WTC11 (cell line): ENCODE results near the gene S1PR1. TPM values are rescaled to one million over a fixed set of nuclear protein-coding genes. Genes with fewer than 3 reads are reported as not detected.

ENCODE experiments used
- ATAC-seq: fragments of 200-7000 bp; cut with Tn5 transposase; 2 replicates; pipeline ENCODE4 v1.10.0; 2021; ENCODE audit warnings: mild to moderate bottlenecking, moderate library complexity
- CTCF ChIA-PET: fragments of 300-600 bp; sonication (Branson Sonifier 250); formaldehyde crosslinking; loops from one replicate; lab custom pipeline; 2021; ENCODE audit warnings: antibody characterized with exemption; lab: Charles Lee
- POLR2A ChIA-PET: fragments of 350-600 bp; sonication (Branson Sonifier 250); formaldehyde crosslinking; loops from one replicate; lab custom pipeline; 2021; ENCODE audit warnings: antibody characterized with exemption; lab: Charles Lee
- DNase-seq: peaks from one replicate; pipeline ENCODE4 v3.0.0; 2021; ENCODE audit warnings: low spot score
- H3K27ac Mint-ChIP-seq: 2 replicates; pipeline ENCODE4 v1.8.0; 2021; ENCODE audit warnings: mixed read lengths
- H3K27me3 Mint-ChIP-seq: 2 replicates; pipeline ENCODE4 v1.8.0; 2021; ENCODE audit warnings: low read depth, mild to moderate bottlenecking, moderate library complexity, mixed read lengths
- H3K36me3 Mint-ChIP-seq: 2 replicates; pipeline ENCODE4 v1.8.0; 2021; ENCODE audit warnings: mixed read lengths
- H3K4me1 Mint-ChIP-seq: 2 replicates; pipeline ENCODE4 v1.8.0; 2022; ENCODE audit warnings: mixed read lengths
- H3K4me3 Mint-ChIP-seq: 2 replicates; pipeline ENCODE4 v1.8.0; 2021; ENCODE audit warnings: mild to moderate bottlenecking, moderate library complexity, mixed read lengths
- H3K9me3 Mint-ChIP-seq: 2 replicates; pipeline ENCODE4 v1.8.0; 2021; ENCODE audit warnings: mixed read lengths
- ATF1 ChIP-seq: sonication (generic); formaldehyde crosslinking; IDR thresholded peaks from 2 replicates; pipeline ENCODE4 v1.8.1; 2023; ENCODE audit warnings: mild to moderate bottlenecking, moderate library complexity, missing genetic modification reagents
- ELF4 ChIP-seq: sonication (generic); formaldehyde crosslinking; IDR thresholded peaks from 2 replicates; pipeline ENCODE4 v1.8.1; 2022; ENCODE audit warnings: low read depth, mild to moderate bottlenecking, moderate library complexity, missing genetic modification reagents
- EMX1 ChIP-seq: fragments of 250-450 bp; sonication (Bioruptor Pico); IDR thresholded peaks from 2 replicates; pipeline ENCODE4 v1.8.0; 2021; ENCODE audit warnings: mild to moderate bottlenecking
- FOXP1 ChIP-seq: sonication (generic); formaldehyde crosslinking; IDR thresholded peaks from 2 replicates; pipeline ENCODE4 v1.8.0; 2022; ENCODE audit warnings: missing genetic modification reagents, mild to moderate bottlenecking, moderate library complexity, borderline replicate concordance
- GRHL2 ChIP-seq: fragments of 250-450 bp; sonication (Bioruptor Pico); IDR thresholded peaks from 2 replicates; pipeline ENCODE4 v1.8.0; 2022; ENCODE audit warnings: mild to moderate bottlenecking, moderate library complexity; ENCODE audit not compliant: insufficient replicate concordance, severe bottlenecking
- JAZF1 ChIP-seq: fragments of 250-450 bp; sonication (Bioruptor Pico); IDR thresholded peaks from 2 replicates; pipeline ENCODE4 v1.9.0; 2021; ENCODE audit warnings: moderate library complexity, mild to moderate bottlenecking, inconsistent platforms
- NFE2L1 ChIP-seq: sonication (generic); formaldehyde crosslinking; IDR thresholded peaks from 2 replicates; pipeline ENCODE4 v1.8.1; 2023; ENCODE audit warnings: missing genetic modification reagents
- NR2C2 ChIP-seq: sonication (generic); formaldehyde crosslinking; IDR thresholded peaks from 2 replicates; pipeline ENCODE4 v1.8.0; 2022; ENCODE audit warnings: mild to moderate bottlenecking, missing genetic modification reagents
- PRRX2 ChIP-seq: fragments of 250-450 bp; sonication (Bioruptor Pico); IDR thresholded peaks from 2 replicates; pipeline ENCODE4 v1.8.0; 2021; ENCODE audit warnings: mild to moderate bottlenecking
- TEAD1 ChIP-seq: sonication (generic); formaldehyde crosslinking; IDR thresholded peaks from 2 replicates; pipeline ENCODE4 v1.8.0; 2022; ENCODE audit warnings: mild to moderate bottlenecking, missing genetic modification reagents
- ZBTB21 ChIP-seq: sonication (generic); formaldehyde crosslinking; IDR thresholded peaks from 2 replicates; pipeline ENCODE4 v1.8.1; 2023; ENCODE audit warnings: mild to moderate bottlenecking, missing genetic modification reagents, borderline replicate concordance
- ZNF263 ChIP-seq: sonication (generic); formaldehyde crosslinking; IDR thresholded peaks from 2 replicates; pipeline ENCODE4 v1.8.1; 2022; ENCODE audit warnings: low read depth, mild to moderate bottlenecking, moderate library complexity, missing genetic modification reagents
- total RNA-seq: library from RNA; stranded (reverse); gene quantifications from 3 replicates; pipeline ENCODE4 v1.2.3, GENCODE V29; 2021
- TF ChIP-seq, protein P1 (sequence below): sonication (generic); formaldehyde crosslinking; IDR thresholded peaks from 2 replicates; pipeline ENCODE4 v1.8.1; 2022; ENCODE audit warnings: low read depth, mild to moderate bottlenecking, moderate library complexity, missing genetic modification reagents, borderline replicate concordance
- TF ChIP-seq, protein P2 (sequence below): fragments of 250-450 bp; sonication (Bioruptor Pico); IDR thresholded peaks from 2 replicates; pipeline ENCODE4 v1.9.0; 2021; ENCODE audit warnings: mild to moderate bottlenecking, borderline replicate concordance
- TF ChIP-seq, protein P3 (sequence below): sonication (generic); formaldehyde crosslinking; IDR thresholded peaks from 2 replicates; pipeline ENCODE4 v1.8.1; 2022; ENCODE audit warnings: mild to moderate bottlenecking, missing genetic modification reagents, moderate library complexity, borderline replicate concordance
- TF ChIP-seq, protein P4 (sequence below): fragments of 200-600 bp; IDR thresholded peaks from 2 replicates; pipeline ENCODE4 v1.8.0; 2022; ENCODE audit warnings: antibody characterized with exemption
- TF ChIP-seq, protein P5 (sequence below): fragments of 250-450 bp; sonication (Bioruptor Pico); IDR thresholded peaks from 2 replicates; pipeline ENCODE4 v1.8.0; 2021; ENCODE audit warnings: mild to moderate bottlenecking
- TF ChIP-seq, protein P6 (sequence below): fragments of 250-450 bp; sonication (Bioruptor Pico); IDR thresholded peaks from 2 replicates; pipeline ENCODE4 v1.9.0; 2021; ENCODE audit warnings: mild to moderate bottlenecking
- TF ChIP-seq, protein P7 (sequence below): sonication (generic); formaldehyde crosslinking; IDR thresholded peaks from 2 replicates; pipeline ENCODE4 v1.8.0; 2022; ENCODE audit warnings: mild to moderate bottlenecking, missing genetic modification reagents

Gene S1PR1
- total RNA-seq, 1 experiment from 2014 or later, result 3.2 TPM

DNA sequence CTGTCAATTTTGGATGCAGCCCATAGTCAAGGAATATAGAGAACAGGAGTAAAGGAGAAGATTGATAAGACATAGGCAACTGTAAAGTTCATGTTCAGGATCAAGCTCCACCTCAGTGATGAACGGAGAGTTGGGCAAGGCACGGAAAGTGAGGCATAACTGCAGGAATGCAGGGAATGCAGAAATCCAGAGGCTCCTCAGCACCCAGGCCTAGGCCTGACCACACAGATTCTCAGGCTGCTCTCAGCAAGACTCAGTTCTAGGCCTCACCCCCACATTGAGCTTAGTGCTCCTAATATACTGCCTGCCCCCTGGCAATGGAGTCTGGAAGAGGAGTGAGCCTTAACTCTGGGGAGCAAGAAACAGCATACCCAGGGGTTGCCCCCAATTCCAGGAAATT, 36.3 kb upstream of the S1PR1 start (continued):
- TF ChIP-seq JAZF1 (no peak), FOXP1 (no peak)
- TF ChIP-seq, protein P1, sequence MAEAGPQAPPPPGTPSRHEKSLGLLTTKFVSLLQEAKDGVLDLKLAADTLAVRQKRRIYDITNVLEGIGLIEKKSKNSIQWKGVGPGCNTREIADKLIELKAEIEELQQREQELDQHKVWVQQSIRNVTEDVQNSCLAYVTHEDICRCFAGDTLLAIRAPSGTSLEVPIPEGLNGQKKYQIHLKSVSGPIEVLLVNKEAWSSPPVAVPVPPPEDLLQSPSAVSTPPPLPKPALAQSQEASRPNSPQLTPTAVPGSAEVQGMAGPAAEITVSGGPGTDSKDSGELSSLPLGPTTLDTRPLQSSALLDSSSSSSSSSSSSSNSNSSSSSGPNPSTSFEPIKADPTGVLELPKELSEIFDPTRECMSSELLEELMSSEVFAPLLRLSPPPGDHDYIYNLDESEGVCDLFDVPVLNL (CRISPR knock-in tag), result no peak
- TF ChIP-seq, all 79 proteins: peak for 0

DNA sequence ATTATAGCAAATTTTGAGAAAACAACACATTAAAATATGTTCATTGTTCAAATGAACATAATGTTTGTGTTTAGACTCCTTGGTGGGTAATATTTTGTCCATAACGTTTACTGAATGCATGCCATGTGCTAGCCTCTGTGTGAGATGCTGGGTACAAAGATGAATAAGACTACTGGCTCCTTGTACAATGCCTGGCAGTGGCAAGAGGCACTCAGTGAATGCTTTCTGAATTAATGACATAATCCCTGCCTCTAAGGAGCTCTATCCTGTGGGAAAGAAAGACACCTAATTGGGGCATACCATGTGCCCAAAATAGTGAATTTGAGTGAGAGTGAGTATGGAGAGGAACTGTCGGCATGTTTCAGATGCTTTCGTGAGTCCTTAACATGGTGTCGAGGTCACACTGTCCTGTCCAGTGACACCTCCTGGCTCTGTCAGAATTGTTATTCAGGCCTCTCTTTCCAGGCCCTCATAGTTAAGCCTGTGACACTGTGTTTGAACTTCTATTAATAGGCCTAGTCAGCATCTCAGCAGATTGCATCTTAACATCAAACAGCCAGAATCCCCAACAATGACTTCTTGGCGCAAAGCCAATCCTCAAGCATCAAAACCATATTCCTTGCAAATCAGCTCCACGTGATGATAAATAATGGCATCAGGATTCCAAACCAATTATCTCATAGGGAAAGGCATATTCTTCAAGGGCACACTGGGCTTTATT, 32.8 kb upstream of the S1PR1 start:
- Mint-ChIP-seq H3K9me3 (no peaks in the 10 kb centered on the region), H3K4me3 (no peak overlapping the region), H3K36me3 (no peaks in the 10 kb centered on the region), H3K27me3 (no peaks in the 10 kb centered on the region), H3K27ac (no peak overlapping the region), H3K4me1 (peaks cover 5% of the 10 kb centered on the region)
- POLR2A ChIA-PET, result no interaction called here
- no peak for TF ChIP-seq PRRX2 (CRISPR knock-in tag)
- TF ChIP-seq NR2C2, result no peak
- TF ChIP-seq, protein P2, sequence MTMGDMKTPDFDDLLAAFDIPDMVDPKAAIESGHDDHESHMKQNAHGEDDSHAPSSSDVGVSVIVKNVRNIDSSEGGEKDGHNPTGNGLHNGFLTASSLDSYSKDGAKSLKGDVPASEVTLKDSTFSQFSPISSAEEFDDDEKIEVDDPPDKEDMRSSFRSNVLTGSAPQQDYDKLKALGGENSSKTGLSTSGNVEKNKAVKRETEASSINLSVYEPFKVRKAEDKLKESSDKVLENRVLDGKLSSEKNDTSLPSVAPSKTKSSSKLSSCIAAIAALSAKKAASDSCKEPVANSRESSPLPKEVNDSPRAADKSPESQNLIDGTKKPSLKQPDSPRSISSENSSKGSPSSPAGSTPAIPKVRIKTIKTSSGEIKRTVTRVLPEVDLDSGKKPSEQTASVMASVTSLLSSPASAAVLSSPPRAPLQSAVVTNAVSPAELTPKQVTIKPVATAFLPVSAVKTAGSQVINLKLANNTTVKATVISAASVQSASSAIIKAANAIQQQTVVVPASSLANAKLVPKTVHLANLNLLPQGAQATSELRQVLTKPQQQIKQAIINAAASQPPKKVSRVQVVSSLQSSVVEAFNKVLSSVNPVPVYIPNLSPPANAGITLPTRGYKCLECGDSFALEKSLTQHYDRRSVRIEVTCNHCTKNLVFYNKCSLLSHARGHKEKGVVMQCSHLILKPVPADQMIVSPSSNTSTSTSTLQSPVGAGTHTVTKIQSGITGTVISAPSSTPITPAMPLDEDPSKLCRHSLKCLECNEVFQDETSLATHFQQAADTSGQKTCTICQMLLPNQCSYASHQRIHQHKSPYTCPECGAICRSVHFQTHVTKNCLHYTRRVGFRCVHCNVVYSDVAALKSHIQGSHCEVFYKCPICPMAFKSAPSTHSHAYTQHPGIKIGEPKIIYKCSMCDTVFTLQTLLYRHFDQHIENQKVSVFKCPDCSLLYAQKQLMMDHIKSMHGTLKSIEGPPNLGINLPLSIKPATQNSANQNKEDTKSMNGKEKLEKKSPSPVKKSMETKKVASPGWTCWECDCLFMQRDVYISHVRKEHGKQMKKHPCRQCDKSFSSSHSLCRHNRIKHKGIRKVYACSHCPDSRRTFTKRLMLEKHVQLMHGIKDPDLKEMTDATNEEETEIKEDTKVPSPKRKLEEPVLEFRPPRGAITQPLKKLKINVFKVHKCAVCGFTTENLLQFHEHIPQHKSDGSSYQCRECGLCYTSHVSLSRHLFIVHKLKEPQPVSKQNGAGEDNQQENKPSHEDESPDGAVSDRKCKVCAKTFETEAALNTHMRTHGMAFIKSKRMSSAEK, result no peak
- no peak for TF ChIP-seq EMX1 (CRISPR knock-in tag)
- no peak for TF ChIP-seq NFE2L1 (CRISPR knock-in tag)
- TF ChIP-seq, protein P3, sequence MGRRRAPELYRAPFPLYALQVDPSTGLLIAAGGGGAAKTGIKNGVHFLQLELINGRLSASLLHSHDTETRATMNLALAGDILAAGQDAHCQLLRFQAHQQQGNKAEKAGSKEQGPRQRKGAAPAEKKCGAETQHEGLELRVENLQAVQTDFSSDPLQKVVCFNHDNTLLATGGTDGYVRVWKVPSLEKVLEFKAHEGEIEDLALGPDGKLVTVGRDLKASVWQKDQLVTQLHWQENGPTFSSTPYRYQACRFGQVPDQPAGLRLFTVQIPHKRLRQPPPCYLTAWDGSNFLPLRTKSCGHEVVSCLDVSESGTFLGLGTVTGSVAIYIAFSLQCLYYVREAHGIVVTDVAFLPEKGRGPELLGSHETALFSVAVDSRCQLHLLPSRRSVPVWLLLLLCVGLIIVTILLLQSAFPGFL, result no peak
- no peak for ATAC-seq
- CTCF ChIA-PET, result no interaction called here
- no peak for DNase-seq

DNA sequence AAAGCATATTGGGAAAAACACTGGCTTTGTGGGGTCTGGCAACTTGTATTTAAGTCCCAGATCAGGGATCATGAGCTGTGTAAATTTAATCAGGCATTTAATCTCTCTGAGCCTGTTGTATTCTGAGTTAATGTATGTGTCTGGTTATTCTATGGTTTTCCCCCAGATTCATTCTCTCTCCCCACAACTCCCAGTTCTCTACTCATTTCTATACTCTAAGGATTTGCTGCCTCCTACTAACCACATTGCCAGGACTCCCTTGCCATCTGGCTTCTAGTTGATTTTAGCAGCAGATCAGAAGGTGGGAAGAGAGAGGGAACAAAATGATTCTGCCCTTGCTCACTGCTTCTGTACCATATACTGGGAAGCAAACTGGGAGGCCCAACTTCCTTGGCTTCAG, 31.4 kb upstream of the S1PR1 start:
- DNase-seq, result no peak
- CTCF ChIA-PET, result no interaction called here
- POLR2A ChIA-PET, result no interaction called here
- no peaks in the 10 kb centered on the region for H3K36me3 Mint-ChIP-seq
- ATAC-seq, result no peak
- peaks cover under 1% of the 10 kb centered on the region for H3K4me1 Mint-ChIP-seq
- H3K4me3 Mint-ChIP-seq, result no peak overlapping the region
- H3K9me3 Mint-ChIP-seq, result no peaks in the 10 kb centered on the region
- no peak overlapping the region for H3K27ac Mint-ChIP-seq
- no peaks in the 10 kb centered on the region for H3K27me3 Mint-ChIP-seq
- TF ChIP-seq, protein P4, sequence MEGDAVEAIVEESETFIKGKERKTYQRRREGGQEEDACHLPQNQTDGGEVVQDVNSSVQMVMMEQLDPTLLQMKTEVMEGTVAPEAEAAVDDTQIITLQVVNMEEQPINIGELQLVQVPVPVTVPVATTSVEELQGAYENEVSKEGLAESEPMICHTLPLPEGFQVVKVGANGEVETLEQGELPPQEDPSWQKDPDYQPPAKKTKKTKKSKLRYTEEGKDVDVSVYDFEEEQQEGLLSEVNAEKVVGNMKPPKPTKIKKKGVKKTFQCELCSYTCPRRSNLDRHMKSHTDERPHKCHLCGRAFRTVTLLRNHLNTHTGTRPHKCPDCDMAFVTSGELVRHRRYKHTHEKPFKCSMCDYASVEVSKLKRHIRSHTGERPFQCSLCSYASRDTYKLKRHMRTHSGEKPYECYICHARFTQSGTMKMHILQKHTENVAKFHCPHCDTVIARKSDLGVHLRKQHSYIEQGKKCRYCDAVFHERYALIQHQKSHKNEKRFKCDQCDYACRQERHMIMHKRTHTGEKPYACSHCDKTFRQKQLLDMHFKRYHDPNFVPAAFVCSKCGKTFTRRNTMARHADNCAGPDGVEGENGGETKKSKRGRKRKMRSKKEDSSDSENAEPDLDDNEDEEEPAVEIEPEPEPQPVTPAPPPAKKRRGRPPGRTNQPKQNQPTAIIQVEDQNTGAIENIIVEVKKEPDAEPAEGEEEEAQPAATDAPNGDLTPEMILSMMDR, result no peak
- TF ChIP-seq, protein P5, sequence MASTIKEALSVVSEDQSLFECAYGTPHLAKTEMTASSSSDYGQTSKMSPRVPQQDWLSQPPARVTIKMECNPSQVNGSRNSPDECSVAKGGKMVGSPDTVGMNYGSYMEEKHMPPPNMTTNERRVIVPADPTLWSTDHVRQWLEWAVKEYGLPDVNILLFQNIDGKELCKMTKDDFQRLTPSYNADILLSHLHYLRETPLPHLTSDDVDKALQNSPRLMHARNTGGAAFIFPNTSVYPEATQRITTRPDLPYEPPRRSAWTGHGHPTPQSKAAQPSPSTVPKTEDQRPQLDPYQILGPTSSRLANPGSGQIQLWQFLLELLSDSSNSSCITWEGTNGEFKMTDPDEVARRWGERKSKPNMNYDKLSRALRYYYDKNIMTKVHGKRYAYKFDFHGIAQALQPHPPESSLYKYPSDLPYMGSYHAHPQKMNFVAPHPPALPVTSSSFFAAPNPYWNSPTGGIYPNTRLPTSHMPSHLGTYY (CRISPR knock-in tag), result no peak
- TF ChIP-seq, protein P6, sequence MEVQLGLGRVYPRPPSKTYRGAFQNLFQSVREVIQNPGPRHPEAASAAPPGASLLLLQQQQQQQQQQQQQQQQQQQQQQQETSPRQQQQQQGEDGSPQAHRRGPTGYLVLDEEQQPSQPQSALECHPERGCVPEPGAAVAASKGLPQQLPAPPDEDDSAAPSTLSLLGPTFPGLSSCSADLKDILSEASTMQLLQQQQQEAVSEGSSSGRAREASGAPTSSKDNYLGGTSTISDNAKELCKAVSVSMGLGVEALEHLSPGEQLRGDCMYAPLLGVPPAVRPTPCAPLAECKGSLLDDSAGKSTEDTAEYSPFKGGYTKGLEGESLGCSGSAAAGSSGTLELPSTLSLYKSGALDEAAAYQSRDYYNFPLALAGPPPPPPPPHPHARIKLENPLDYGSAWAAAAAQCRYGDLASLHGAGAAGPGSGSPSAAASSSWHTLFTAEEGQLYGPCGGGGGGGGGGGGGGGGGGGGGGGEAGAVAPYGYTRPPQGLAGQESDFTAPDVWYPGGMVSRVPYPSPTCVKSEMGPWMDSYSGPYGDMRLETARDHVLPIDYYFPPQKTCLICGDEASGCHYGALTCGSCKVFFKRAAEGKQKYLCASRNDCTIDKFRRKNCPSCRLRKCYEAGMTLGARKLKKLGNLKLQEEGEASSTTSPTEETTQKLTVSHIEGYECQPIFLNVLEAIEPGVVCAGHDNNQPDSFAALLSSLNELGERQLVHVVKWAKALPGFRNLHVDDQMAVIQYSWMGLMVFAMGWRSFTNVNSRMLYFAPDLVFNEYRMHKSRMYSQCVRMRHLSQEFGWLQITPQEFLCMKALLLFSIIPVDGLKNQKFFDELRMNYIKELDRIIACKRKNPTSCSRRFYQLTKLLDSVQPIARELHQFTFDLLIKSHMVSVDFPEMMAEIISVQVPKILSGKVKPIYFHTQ (CRISPR knock-in tag), result no peak
- TF ChIP-seq, protein P7, sequence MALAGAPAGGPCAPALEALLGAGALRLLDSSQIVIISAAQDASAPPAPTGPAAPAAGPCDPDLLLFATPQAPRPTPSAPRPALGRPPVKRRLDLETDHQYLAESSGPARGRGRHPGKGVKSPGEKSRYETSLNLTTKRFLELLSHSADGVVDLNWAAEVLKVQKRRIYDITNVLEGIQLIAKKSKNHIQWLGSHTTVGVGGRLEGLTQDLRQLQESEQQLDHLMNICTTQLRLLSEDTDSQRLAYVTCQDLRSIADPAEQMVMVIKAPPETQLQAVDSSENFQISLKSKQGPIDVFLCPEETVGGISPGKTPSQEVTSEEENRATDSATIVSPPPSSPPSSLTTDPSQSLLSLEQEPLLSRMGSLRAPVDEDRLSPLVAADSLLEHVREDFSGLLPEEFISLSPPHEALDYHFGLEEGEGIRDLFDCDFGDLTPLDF, result no peak
- TF ChIP-seq ELF4 (CRISPR knock-in tag) (no peak), ZBTB21 (CRISPR knock-in tag) (no peak), NFE2L1 (CRISPR knock-in tag) (no peak), TEAD1 (CRISPR knock-in tag) (no peak), GRHL2 (no peak), ATF1 (CRISPR knock-in tag) (no peak), ZNF263 (CRISPR knock-in tag) (no peak)
